Measurements from ENCODE around the gene PGM2L1.
"Not testable (repeated sequence)": the region's sequence is repeated elsewhere in the genome, so short reads cannot be mapped to it uniquely, and the experiment has no call there.

The PGM2L1 gene

GRCh38 chr11:74398244-74399159 is at the start of gene PGM2L1:
Gene PGM2L1, minus strand, starts transcription at chr11:74398433. Its CDS starts 272 bp downstream, at chr11:74398161.
- peak; percentile 94 for DNase-seq (ENCODE audit: low spot score)

GRCh38 chr11:74447720-74448119 is 49.5 kb upstream of the PGM2L1 start:
- DNase-seq (ENCODE audit: low spot score): no peak

- no peak for DNase-seq (ENCODE audit: low spot score)
Measured at GRCh38 chr11:74446532-74446938, 48.3 kb upstream of the PGM2L1 start.

GRCh38 chr11:74444173-74444826 is 46.1 kb upstream of the PGM2L1 start:
- no peak for DNase-seq (ENCODE audit: low spot score)

GRCh38 chr11:74443071-74443864 is 45.0 kb upstream of the PGM2L1 start:
- DNase-seq (ENCODE audit: low spot score): no peak

- DNase-seq (ENCODE audit: low spot score): no peak
Measured at GRCh38 chr11:74442636-74443035, 44.4 kb upstream of the PGM2L1 start.

GRCh38 chr11:74438681-74439080 is 40.4 kb upstream of the PGM2L1 start:
- no peak for DNase-seq (ENCODE audit: low spot score)

GRCh38 chr11:74437441-74438042 is 39.3 kb upstream of the PGM2L1 start:
- no peak for DNase-seq (ENCODE audit: low spot score)

- DNase-seq (ENCODE audit: low spot score): no peak
Measured at GRCh38 chr11:74434528-74434927, 36.3 kb upstream of the PGM2L1 start.

GRCh38 chr11:74429205-74429604 is 31.0 kb upstream of the PGM2L1 start:
- DNase-seq (ENCODE audit: low spot score): no peak

GRCh38 chr11:74427384-74427886 is 29.2 kb upstream of the PGM2L1 start:
- no peak for DNase-seq (ENCODE audit: low spot score)

- no peak for DNase-seq (ENCODE audit: low spot score)
Measured at GRCh38 chr11:74425100-74425499, 26.9 kb upstream of the PGM2L1 start.

- no peak for DNase-seq (ENCODE audit: low spot score)
Measured at GRCh38 chr11:74418509-74418895, 20.3 kb upstream of the PGM2L1 start.

GRCh38 chr11:74417860-74418508 is 19.8 kb upstream of the PGM2L1 start:
- no peak for DNase-seq (ENCODE audit: low spot score)

- DNase-seq (ENCODE audit: low spot score): no peak
Measured at GRCh38 chr11:74417379-74417804, 19.2 kb upstream of the PGM2L1 start.

GRCh38 chr11:74416974-74417373 is 18.7 kb upstream of the PGM2L1 start:
- DNase-seq (ENCODE audit: low spot score): not testable (repeated sequence)

GRCh38 chr11:74412733-74413359 is 14.6 kb upstream of the PGM2L1 start:
- no peak for DNase-seq (ENCODE audit: low spot score)

- no peak for DNase-seq (ENCODE audit: low spot score)
Measured at GRCh38 chr11:74412321-74412720, 14.1 kb upstream of the PGM2L1 start.

- no peak for DNase-seq (ENCODE audit: low spot score)
Measured at GRCh38 chr11:74409633-74410032, 11.4 kb upstream of the PGM2L1 start.

GRCh38 chr11:74403607-74404321 is 5.5 kb upstream of the PGM2L1 start:
- DNase-seq (ENCODE audit: low spot score): no peak

All from ecto neural progenitor cell (in vitro differentiated cells).